AG20443 (cell line): ENCODE data around the gene CNKSR3.
A peak's percentile ranks its signal among the peaks of the same experiment; 100 is the strongest.

Source experiments
- DNase-seq: peaks from one replicate; pipeline ENCODE4 v3.0.0; 2012; ENCODE audit warnings: low spot score, mixed read lengths

Gene CNKSR3

GRCh38 chr6:154502553-154502952, 7.9 kb downstream of the CNKSR3 start:
- no peak for DNase-seq

GRCh38 chr6:154501578-154501868, 9.0 kb downstream of the CNKSR3 start:
- DNase-seq: no peak

- DNase-seq: no peak
Observed at GRCh38 chr6:154500769-154501577, 9.5 kb downstream of the CNKSR3 start.

- no peak for DNase-seq
Observed at GRCh38 chr6:154499855-154500589, 10.5 kb downstream of the CNKSR3 start.

GRCh38 chr6:154498340-154498934, 12.0 kb downstream of the CNKSR3 start:
- no peak for DNase-seq

GRCh38 chr6:154496793-154497517, 13.5 kb downstream of the CNKSR3 start:
- DNase-seq: no peak

GRCh38 chr6:154496186-154496585, 14.3 kb downstream of the CNKSR3 start:
- no peak for DNase-seq

GRCh38 chr6:154494592-154495311, 15.7 kb downstream of the CNKSR3 start:
- no peak for DNase-seq

- DNase-seq: peak; percentile 30
Observed at GRCh38 chr6:154491567-154492470, 18.7 kb downstream of the CNKSR3 start.

- DNase-seq: no peak
Observed at GRCh38 chr6:154489822-154490221, 20.7 kb downstream of the CNKSR3 start.

- DNase-seq: peak; percentile 81
Observed at GRCh38 chr6:154488802-154489437, 21.6 kb downstream of the CNKSR3 start.

- no peak for DNase-seq
Observed at GRCh38 chr6:154488248-154488593, 22.3 kb downstream of the CNKSR3 start.

- no peak for DNase-seq
Observed at GRCh38 chr6:154487367-154488247, 22.9 kb downstream of the CNKSR3 start.

GRCh38 chr6:154485815-154486214, 24.7 kb downstream of the CNKSR3 start:
- no peak for DNase-seq

GRCh38 chr6:154484942-154485341, 25.5 kb downstream of the CNKSR3 start:
- DNase-seq: no peak

GRCh38 chr6:154482858-154483257, 27.6 kb downstream of the CNKSR3 start:
- DNase-seq: no peak

GRCh38 chr6:154481521-154482013, 28.9 kb downstream of the CNKSR3 start:
- no peak for DNase-seq

- peak; percentile 32 for DNase-seq
Observed at GRCh38 chr6:154479771-154480639, 30.5 kb downstream of the CNKSR3 start.
